ENCODE results near the gene ACOX3.

DNA sequence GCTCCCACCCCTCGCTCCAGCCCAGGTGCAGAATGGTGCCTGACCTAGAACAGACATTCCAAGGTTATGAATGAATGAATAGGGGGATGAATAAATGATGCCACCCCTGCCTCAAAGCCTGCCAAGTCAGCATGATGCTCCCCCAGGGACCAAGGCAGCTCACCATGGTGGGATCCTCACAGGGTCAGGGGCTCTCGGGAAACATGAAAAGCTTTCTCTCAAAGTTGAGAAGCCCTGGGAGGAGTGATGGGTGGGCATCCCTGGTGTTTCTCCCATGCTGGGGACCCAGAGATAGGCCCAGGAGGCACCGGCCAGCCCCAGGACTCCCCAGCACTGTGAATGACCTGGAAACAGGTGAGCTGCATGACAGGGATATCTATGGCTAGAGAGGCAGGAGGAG, 112.1 kb downstream of the ACOX3 start:
- no peak for TF ChIP-seq EP300 (IDR thresholded peaks at IDR 0.05)
- TF ChIP-seq, protein P1, sequence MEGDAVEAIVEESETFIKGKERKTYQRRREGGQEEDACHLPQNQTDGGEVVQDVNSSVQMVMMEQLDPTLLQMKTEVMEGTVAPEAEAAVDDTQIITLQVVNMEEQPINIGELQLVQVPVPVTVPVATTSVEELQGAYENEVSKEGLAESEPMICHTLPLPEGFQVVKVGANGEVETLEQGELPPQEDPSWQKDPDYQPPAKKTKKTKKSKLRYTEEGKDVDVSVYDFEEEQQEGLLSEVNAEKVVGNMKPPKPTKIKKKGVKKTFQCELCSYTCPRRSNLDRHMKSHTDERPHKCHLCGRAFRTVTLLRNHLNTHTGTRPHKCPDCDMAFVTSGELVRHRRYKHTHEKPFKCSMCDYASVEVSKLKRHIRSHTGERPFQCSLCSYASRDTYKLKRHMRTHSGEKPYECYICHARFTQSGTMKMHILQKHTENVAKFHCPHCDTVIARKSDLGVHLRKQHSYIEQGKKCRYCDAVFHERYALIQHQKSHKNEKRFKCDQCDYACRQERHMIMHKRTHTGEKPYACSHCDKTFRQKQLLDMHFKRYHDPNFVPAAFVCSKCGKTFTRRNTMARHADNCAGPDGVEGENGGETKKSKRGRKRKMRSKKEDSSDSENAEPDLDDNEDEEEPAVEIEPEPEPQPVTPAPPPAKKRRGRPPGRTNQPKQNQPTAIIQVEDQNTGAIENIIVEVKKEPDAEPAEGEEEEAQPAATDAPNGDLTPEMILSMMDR (IDR thresholded peaks at IDR 0.05), result no peak
